GM19452 (cell line): ENCODE data around the gene WFIKKN2.
"Not testable (repeated sequence)": the region's sequence is repeated elsewhere in the genome, so short reads cannot be mapped to it uniquely, and the experiment has no call there.

Experiments
- ATAC-seq: cut with Tn5 transposase; IDR thresholded peaks from one replicate; pipeline ENCODE4 v1.9.1; 2021; ENCODE audit not compliant: unreplicated experiment

WFIKKN2 gene

GRCh38 chr17:50835301-50836234 lies at the start of gene WFIKKN2:
WFIKKN2 (plus strand) TSS chr17:50835586; CDS start chr17:50835938, 352 bp downstream.
- no peak for ATAC-seq

GRCh38 chr17:50785946-50786570 lies 49.3 kb upstream of the WFIKKN2 start:
- no peak for ATAC-seq

GRCh38 chr17:50787106-50787505 lies 48.3 kb upstream of the WFIKKN2 start:
- no peak for ATAC-seq

GRCh38 chr17:50790618-50791017 lies 44.8 kb upstream of the WFIKKN2 start:
- ATAC-seq: no peak

- ATAC-seq: no peak
Measured at GRCh38 chr17:50792132-50792531, 43.3 kb upstream of the WFIKKN2 start.

- no peak for ATAC-seq
Measured at GRCh38 chr17:50793007-50793406, 42.4 kb upstream of the WFIKKN2 start.

- no peak for ATAC-seq
Measured at GRCh38 chr17:50794361-50794760, 41.0 kb upstream of the WFIKKN2 start.

GRCh38 chr17:50797135-50797810 lies 38.1 kb upstream of the WFIKKN2 start:
- no peak for ATAC-seq

GRCh38 chr17:50798424-50799288 lies 36.7 kb upstream of the WFIKKN2 start:
- no peak for ATAC-seq

GRCh38 chr17:50799582-50799981 lies 35.8 kb upstream of the WFIKKN2 start:
- ATAC-seq: no peak

GRCh38 chr17:50800196-50800700 lies 35.1 kb upstream of the WFIKKN2 start:
- ATAC-seq: no peak

GRCh38 chr17:50802609-50803571 lies 32.5 kb upstream of the WFIKKN2 start:
- ATAC-seq: no peak

- ATAC-seq: no peak
Measured at GRCh38 chr17:50803676-50804075, 31.7 kb upstream of the WFIKKN2 start.

- ATAC-seq: not testable (repeated sequence)
Measured at GRCh38 chr17:50804749-50805475, 30.5 kb upstream of the WFIKKN2 start.

- ATAC-seq: no peak
Measured at GRCh38 chr17:50805486-50805885, 29.9 kb upstream of the WFIKKN2 start.

- ATAC-seq: no peak
Measured at GRCh38 chr17:50806141-50806643, 29.2 kb upstream of the WFIKKN2 start.

GRCh38 chr17:50807009-50807408 lies 28.4 kb upstream of the WFIKKN2 start:
- ATAC-seq: no peak

- no peak for ATAC-seq
Measured at GRCh38 chr17:50807675-50808074, 27.7 kb upstream of the WFIKKN2 start.
